Epithelial cell of proximal tubule (primary cell): ENCODE results near the gene TSPAN11. TPM values are rescaled to one million over a fixed set of nuclear protein-coding genes. Genes with fewer than 3 reads are reported as not detected.

Experiments used
- DNase-seq: peaks from one replicate; pipeline ENCODE4 v3.0.0-alpha.2; 2011; ENCODE audit warnings: low read depth
- H3K4me3 ChIP-seq: 2 replicates; pipeline ENCODE4 v1.5.1; 2011; ENCODE audit warnings: low read depth, mild to moderate bottlenecking, low read length
- CTCF ChIP-seq: conservative IDR thresholded peaks from 2 replicates; pipeline ENCODE4 v1.5.1; 2012; ENCODE audit warnings: low read depth, mild to moderate bottlenecking, low read length
- total RNA-seq: library from RNA; depleted of rRNA; stranded (reverse); fragments of >200 nt; gene quantifications from 2 replicates; pipeline ENCODE4 v1.2.3, GENCODE V29; 2015

Gene TSPAN11
- total RNA-seq, 1 donor from 2014 or later, result 1.3 TPM

- no peak for DNase-seq
- H3K4me3 ChIP-seq, result no peak overlapping the region
- no peak for TF ChIP-seq CTCF
These were observed 38.5 kb downstream of the TSPAN11 start for GRCh38 chr12:30964896-30965612.

- DNase-seq, result no peak
- no peak overlapping the region for H3K4me3 ChIP-seq
- peak; percentile 3 for TF ChIP-seq CTCF
These were observed 39.1 kb downstream of the TSPAN11 start for GRCh38 chr12:30965613-30965985.

- no peak for DNase-seq
- no peak overlapping the region for H3K4me3 ChIP-seq
- no peak for TF ChIP-seq CTCF
These were observed 40.5 kb downstream of the TSPAN11 start for GRCh38 chr12:30967026-30967425.

GRCh38 chr12:30968211-30968610 is 41.7 kb downstream of the TSPAN11 start:
- no peak overlapping the region for H3K4me3 ChIP-seq
- no peak for DNase-seq
- TF ChIP-seq CTCF, result no peak

GRCh38 chr12:30969006-30969405 is 42.5 kb downstream of the TSPAN11 start:
- no peak for DNase-seq
- H3K4me3 ChIP-seq, result no peak overlapping the region
- no peak for TF ChIP-seq CTCF

GRCh38 chr12:30969606-30970395 is 43.3 kb downstream of the TSPAN11 start:
- H3K4me3 ChIP-seq, result no peak overlapping the region
- no peak for TF ChIP-seq CTCF
- no peak for DNase-seq
